ENCODE measurements around the gene CLEC6A.
"Not testable (repeated sequence)": the region's sequence is repeated elsewhere in the genome, so short reads cannot be mapped to it uniquely, and the experiment has no call there.

Gene CLEC6A

DNA sequence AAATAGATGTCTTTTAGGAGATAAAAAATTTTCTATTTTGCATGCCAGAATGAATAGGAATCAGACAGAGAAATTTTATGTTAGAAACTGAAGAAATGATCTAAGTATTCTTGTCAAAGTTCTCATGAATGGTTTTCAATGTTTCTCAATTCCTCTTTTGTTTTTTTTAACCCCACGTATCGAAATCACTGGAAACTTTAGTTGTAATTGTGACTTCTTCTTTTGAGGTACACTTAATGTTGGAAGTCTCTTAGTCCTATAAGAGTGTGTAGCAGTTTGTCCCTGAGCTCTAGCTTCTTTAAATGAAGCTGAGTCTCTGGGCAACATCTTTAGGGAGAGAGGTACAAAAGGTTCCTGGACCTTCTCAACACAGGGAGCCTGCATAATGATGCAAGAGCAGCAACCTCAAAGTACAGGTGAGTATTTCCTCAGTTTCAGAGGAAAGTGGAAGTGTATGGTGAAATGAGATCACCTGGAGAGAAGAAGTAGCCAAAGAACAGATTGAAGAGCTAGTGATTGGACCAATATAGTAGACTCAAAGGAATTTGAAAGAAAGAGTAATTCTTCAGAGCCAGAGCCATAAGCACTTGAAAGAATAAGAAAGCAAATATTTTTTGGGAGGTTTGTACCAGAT lies at the start of gene CLEC6A:
Gene CLEC6A (plus strand): TSS at position 236 of the 634 bp plus-strand sequence. CDS start 150 bp downstream, at position 386.
- no peak for DNase-seq

GRCh38 chr12:8419576-8419975 lies 36.2 kb upstream of the CLEC6A start:
- DNase-seq: not testable (repeated sequence)

GRCh38 chr12:8420506-8420905 lies 35.3 kb upstream of the CLEC6A start:
- no peak for DNase-seq

DNA sequence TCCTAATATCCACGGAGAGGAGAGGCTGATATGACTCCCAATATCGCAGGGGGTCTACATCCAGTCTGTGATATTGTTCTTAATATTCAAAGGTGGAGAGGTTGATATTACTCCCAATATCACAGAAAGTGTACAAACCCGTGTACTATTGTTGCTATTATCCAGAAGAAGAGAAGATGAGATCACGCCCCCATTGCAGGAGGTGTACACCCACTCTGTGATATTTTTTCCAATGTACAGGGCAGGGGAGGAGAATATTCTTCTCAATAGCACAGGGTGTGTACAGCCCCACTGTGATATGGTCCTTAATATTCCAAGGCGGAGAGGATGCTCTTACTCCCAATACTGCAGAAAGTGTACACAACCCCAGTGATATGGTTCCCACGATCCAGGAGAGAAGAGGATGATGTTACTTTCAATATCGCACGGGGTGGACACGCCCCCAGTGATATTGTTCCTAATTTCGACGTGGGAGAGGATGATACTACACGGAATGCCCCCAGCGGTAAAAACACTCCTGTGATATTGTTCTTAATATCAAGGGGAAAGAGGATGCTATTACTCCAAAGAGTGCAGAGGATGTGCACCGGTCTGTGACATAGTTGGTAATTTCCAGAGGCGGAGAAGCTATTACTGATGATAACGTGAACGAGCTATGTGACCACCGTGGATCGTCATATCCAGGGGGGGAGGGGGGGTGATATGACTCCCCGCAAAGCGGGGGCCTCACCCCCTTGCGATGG lies 11.1 kb upstream of the CLEC6A start:
- DNase-seq: not testable (repeated sequence)

DNA sequence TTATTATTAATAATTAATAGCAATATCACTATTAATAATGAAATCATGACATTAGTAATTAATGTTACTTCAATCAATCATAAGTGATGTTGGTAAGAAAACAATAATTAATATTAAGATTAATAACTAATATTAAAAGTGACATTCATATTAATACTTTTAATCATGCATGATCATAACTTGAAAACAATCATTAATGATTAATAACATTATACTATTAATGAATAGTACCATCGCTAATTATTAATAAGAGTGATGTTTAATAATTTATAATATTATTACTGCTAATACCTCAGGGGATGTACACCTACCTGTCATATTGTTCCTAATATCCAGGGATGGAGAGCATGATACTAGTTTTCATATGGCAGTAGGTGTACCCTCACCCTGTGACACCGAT lies 10.0 kb upstream of the CLEC6A start:
- DNase-seq: no peak

DNA sequence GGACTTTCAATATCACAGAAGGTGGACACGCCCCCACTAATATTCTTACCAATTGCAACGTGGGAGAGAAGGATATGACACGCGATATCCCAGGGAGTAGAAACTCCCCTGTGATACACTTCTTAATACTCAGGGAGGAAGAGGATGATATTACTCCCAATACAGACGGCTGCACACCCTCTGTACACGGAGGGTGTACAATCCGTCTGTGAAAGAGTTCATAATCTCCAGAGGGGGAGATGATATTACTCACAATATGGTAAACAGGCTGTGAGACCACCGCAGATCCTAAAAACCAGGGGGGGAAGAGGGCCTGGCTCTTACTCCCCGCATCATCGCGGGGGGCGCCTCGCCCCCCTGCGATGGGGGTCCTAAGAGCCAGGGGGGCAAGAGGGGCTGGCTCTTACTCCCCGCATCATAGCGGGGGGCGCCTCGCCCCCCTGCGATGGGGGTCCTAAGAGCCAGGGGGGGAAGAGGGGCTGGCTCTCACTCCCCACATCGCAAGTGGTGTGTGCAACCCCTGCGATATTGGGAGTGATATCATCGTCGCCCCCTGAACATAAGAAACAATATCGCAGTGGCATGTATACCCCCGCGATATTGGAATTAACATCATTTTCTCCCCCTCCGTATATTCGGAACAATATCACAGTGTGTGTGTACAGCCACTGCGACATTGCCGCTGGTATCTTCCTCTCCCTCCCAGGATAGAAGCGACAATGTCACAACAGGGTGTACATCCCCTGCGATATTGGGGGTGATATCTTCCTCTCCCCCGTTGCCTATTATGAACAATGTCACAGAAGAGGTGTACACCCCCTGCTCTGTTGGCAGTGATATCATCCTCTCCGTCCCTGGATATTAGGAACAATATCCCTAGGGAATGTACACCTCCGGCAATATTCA lies 8.9 kb upstream of the CLEC6A start:
- no peak for DNase-seq

- no peak for DNase-seq
Observed at GRCh38 chr12:8449355-8449859, 6.4 kb upstream of the CLEC6A start.

DNA sequence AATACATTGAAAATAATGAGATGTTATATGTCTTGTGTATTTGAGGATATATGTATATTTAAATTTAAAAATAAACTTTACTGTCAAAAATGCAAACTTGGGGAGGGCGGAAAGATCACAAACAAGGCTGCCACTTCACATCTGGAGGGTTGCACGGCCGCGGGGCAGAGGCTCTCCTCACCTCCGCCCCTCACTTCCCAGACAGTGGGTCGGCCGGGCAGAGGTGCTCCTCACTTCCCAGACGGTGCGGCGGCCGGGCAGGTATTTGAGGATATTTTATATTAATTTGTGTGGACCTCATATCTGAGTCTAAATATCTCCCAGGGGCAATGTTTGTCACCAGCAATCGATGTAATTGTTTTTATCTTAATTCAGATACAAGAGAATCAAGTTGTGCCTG lies 3.7 kb upstream of the CLEC6A start:
- DNase-seq: no peak

- DNase-seq: no peak
Observed at GRCh38 chr12:8453021-8453513, 2.7 kb upstream of the CLEC6A start.

DNA sequence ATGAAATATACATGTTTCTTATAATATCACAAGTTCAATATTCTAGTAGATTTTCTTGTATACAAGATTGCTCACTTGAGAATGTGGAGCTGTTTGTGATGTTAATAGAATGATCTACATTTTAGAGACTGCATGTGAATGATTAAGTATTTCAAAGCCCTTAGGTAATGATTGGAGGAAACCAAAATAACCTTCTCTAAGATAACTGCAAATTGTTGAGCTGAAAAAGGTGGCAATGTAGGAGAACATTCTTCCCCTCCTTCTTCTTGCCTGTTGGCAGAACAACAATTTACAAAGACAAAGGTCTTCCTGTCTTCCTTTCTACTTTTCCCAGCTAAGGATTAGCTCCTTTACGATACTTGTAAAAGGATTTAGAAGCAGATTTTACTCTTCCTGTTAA lies 2.0 kb upstream of the CLEC6A start:
- no peak for DNase-seq

DNA sequence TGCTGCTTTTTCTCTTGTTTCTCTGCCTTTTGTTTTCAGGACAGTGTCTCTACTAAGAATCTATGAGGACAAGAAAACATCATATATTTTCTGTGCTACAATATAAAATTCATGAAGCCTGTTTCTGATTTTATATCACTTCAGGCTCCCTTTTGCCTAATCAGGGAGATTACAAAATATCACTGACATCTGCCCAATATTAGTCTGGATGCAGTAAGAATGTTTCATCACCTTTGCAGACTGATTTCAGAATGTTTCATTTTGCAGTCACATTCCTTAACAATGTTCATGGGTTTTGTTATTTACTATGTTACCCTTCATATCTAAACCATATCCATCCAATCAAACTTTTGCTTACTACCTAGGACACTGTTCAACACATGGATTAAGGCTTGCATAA lies 491 bp upstream of the CLEC6A start:
- DNase-seq: no peak

- DNase-seq: no peak
Observed at GRCh38 chr12:8461426-8461825, 5.7 kb downstream of the CLEC6A start.

DNA sequence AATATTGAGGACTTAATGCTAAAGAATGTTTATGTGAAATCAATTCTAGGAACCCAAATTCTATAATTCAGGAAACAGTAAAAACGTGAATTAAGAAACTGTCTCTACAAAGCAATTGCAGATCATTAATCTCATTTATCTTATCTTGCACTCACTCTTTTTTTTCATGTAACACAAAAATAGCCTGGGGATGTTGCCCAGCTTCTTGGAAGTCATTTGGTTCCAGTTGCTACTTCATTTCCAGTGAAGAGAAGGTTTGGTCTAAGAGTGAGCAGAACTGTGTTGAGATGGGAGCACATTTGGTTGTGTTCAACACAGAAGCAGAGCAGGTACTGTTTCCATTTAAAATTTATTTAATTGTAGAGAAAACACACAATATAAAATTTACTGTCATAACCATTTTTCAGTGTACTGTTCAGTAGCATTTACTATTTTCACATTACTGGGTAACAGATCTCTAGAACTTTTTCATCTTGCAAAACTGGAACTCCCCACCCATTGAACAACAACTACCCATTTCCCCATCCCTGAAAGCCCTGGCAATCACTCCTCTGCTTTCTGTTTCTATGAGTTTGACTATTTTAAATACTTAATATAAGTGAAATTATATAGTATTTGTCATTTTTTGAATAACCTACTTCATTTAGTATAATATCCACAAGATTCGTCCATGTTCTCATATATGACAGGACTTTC lies 9.7 kb downstream of the CLEC6A start:
- DNase-seq: no peak

DNA sequence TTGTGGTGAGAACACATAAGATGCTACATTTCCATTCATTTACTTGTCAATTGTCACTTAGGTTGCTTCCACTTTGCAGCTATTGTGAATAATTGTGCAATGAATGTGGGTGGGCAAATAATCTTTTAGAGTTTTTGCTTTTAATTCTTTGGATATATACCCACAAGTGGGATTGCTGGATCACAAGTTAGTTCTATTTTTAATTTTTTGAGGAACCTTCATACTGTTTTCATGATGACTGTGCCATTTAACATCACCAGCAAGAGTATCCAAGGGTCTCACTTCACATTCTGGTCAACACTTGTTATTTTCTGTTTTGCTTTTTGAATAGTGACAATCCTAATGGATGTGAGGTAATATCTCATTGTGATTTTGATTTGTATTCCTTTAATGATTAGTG lies 10.5 kb downstream of the CLEC6A start:
- DNase-seq: no peak

GRCh38 chr12:8471090-8471489 lies 15.3 kb downstream of the CLEC6A start:
- no peak for DNase-seq

DNA sequence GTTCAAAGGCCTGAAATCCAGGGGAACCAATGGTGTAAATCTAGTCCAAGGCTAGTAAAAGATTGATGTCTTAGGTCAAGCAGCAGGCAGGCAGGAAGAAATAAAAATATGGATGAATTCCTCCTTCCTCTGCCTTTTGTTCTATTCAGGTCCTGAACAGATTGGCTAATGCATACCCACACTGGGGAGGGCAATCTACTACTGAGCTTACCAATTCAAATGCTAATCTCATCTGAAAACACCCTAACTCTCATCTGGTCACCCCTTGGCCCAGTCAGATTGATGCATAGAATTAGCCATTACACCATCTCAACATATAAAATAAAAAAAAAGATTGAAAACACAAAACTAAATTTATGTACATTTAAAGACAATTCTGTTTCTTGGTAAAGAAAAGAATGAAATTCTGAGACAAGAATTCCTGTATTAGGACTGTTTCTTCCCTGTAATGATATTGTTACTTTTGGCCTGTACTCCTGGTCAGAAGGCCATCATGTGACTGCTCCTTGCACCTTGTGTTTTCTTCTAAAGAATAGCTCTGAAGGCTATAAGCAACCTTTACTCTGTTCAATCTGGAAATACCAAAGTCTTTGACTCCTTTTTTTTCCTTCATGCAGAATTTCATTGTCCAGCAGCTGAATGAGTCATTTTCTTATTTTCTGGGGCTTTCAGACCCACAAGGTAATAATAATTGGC lies 19.9 kb downstream of the CLEC6A start:
- DNase-seq: no peak

DNA sequence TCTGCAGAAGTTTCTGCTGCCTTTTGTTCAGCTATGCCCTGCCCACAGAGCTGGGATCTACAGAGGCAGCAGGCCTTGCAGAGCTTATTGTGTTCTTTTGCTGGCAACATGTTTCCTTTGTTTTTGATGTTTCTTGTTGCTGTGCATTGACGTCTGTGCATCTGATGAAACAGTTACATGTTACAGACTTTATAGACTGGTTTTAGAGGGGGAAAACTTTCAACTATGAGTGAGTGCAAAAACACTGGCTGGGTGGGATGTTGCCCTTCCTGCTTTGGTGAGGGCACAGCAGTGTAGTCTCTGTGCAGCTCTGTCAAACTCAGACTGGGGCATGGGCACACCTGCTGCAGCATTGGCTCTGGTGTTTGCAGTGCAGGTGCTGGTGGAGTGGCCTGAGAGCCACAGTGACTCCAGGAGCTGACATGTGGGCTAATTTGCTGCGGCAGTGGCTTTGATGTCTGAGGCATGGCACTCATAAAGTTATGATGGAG lies 26.9 kb downstream of the CLEC6A start:
- DNase-seq: no peak

DNA sequence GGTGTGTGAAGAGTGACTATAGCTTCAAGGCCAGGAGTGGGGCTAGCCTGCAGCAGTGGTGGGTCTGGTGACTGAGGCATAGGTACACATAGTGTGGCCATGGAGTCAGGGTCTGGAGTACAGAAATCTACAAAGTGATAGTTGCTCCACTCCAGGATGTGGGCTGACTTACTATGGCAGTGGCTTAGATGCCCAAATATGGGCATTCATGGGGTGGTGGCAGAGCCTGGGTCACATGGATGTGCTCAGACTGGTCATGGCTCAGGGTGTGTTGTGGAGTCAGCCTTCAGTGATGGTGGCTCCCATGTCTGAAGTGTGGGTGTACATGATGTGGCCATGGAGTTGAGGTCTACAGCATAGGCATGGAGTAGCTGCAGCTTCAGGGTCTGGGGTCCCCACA lies 27.3 kb downstream of the CLEC6A start:
- DNase-seq: no peak

GRCh38 chr12:8491646-8492530 lies 36.1 kb downstream of the CLEC6A start:
- no peak for DNase-seq

DNA sequence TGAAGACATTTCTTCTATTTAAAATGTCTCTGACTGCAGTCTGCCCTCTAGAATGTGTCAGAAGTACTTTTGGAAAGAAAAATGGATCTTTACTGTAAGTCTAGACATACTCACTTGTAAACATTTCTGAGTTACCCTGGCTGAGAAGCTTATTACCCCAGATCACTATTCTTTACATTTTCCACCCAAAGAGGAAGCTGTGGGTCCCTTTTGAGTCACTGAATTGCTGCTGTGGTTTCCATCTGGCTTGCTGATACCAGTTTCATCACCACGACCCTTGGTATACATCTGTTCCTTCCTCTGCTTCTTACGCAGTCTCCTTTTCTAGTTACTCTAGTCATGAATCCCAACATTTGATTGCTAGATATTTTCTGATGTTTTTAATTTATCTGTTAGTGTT lies 37.3 kb downstream of the CLEC6A start:
- no peak for DNase-seq

GRCh38 chr12:8495671-8496070 lies 39.9 kb downstream of the CLEC6A start:
- DNase-seq: not testable (repeated sequence)

Data from cortex of kidney (tissue), 1 donor.